Stimulated activated memory B cell treated with anti-CD40 and anti-IgM and Interleukin-4, amounts not matched to agents 10 μg/mL and 1 μg/mL and 100 μg/mL, for 72 hours (primary cell): ENCODE results near the gene FBXO47.
A peak's percentile ranks its signal among the peaks of the same experiment; 100 is the strongest.

Experiments
- ATAC-seq: fragments of 150-1000 bp; cut with Tn5 transposase; 2 replicates; pipeline ENCODE4 v1.10.0; 2021
- H3K27ac Mint-ChIP-seq: one replicate; pipeline ENCODE4 v1.8.0; 2022; ENCODE audit warnings: mild to moderate bottlenecking, mixed read lengths
- H3K27me3 Mint-ChIP-seq: one replicate; pipeline ENCODE4 v1.8.0; 2022; ENCODE audit warnings: mixed read lengths
- H3K36me3 Mint-ChIP-seq: one replicate; pipeline ENCODE4 v1.8.0; 2022; ENCODE audit warnings: mixed read lengths
- H3K4me1 Mint-ChIP-seq: one replicate; pipeline ENCODE4 v1.8.0; 2022; ENCODE audit warnings: mixed read lengths
- H3K4me3 Mint-ChIP-seq: one replicate; pipeline ENCODE4 v1.8.0; 2022; ENCODE audit warnings: mild to moderate bottlenecking, moderate library complexity, mixed read lengths
- H3K9me3 Mint-ChIP-seq: one replicate; pipeline ENCODE4 v1.8.0; 2022; ENCODE audit warnings: mixed read lengths

The FBXO47 gene

GRCh38 chr17:38889745-38890409 is 77.3 kb downstream of the FBXO47 start:
- no peak for ATAC-seq
- H3K4me1 Mint-ChIP-seq = peaks cover 75% of the 10 kb centered on the region
- H3K9me3 Mint-ChIP-seq = no peaks in the 10 kb centered on the region
- no peak overlapping the region for H3K4me3 Mint-ChIP-seq
- H3K27ac Mint-ChIP-seq = peak overlapping the region; percentile 86
- no peaks in the 10 kb centered on the region for H3K27me3 Mint-ChIP-seq
- H3K36me3 Mint-ChIP-seq = peaks cover 37% of the 10 kb centered on the region

- Mint-ChIP-seq H3K9me3 (no peaks in the 10 kb centered on the region), H3K4me1 (peaks cover 75% of the 10 kb centered on the region), H3K36me3 (peaks cover 31% of the 10 kb centered on the region), H3K4me3 (no peak overlapping the region), H3K27ac (no peak overlapping the region), H3K27me3 (no peaks in the 10 kb centered on the region)
- no peak for ATAC-seq
These were observed 78.4 kb downstream of the FBXO47 start for GRCh38 chr17:38888842-38889241.

- Mint-ChIP-seq H3K4me1 (peaks cover 75% of the 10 kb centered on the region), H3K4me3 (no peak overlapping the region), H3K27ac (peak overlapping the region; percentile 5), H3K27me3 (no peaks in the 10 kb centered on the region), H3K9me3 (no peaks in the 10 kb centered on the region), H3K36me3 (peaks cover 37% of the 10 kb centered on the region)
- no peak for ATAC-seq
These were observed 80.6 kb downstream of the FBXO47 start for GRCh38 chr17:38886643-38887010.
